Keratinocyte (primary cell): ENCODE measurements around the gene PYGB. TPM values are rescaled to one million over a fixed set of nuclear protein-coding genes. Genes with fewer than 3 reads are reported as not detected.

ENCODE experiments used
- DNase-seq: peaks from one replicate; pipeline ENCODE4 v3.0.0-alpha.2; 2011; ENCODE audit warnings: low read depth, missing footprints, low spot score
- FAIRE-seq: peaks from 2 replicates; lab custom pipeline; 2011; peaks lifted over from hg19 to GRCh38; lab: Jason Lieb, UNC
- H2AFZ ChIP-seq: 2 replicates; pipeline ENCODE4 v1.6.0; 2012; ENCODE audit warnings: low read length, control low read depth, inconsistent platforms; ENCODE audit not compliant: control insufficient read depth
- H3K27ac ChIP-seq: 2 replicates; pipeline ENCODE4 v1.5.1; 2011; ENCODE audit warnings: low read length; ENCODE audit not compliant: control insufficient read depth, insufficient read depth
- H3K27me3 ChIP-seq: 3 replicates; pipeline ENCODE4 v1.6.0; 2011; ENCODE audit warnings: low read length; ENCODE audit not compliant: control insufficient read depth, insufficient read depth; ENCODE audit errors: extremely low read depth
- H3K36me3 ChIP-seq, 2 experiments: 2 replicates in 1 of 2; 3 replicates in 1 of 2; pipeline ENCODE4 v1.5.1; 2011; ENCODE audit warnings: low read length in 2 of 2, mild to moderate bottlenecking in 1 of 2; ENCODE audit not compliant: control insufficient read depth in 2 of 2, insufficient read depth in 2 of 2; ENCODE audit errors: extremely low read depth in 1 of 2
- H3K4me1 ChIP-seq: 3 replicates; pipeline ENCODE4 v1.5.1; 2011; ENCODE audit warnings: low read length; ENCODE audit not compliant: control insufficient read depth, insufficient read depth; ENCODE audit errors: extremely low read depth
- H3K4me2 ChIP-seq: 3 replicates; pipeline ENCODE4 v1.6.0; 2011; ENCODE audit warnings: low read depth, low read length; ENCODE audit not compliant: control insufficient read depth, insufficient read depth; ENCODE audit errors: extremely low read depth
- H3K4me3 ChIP-seq, 3 experiments: fragments of 200-600 bp in 1 of 3; sonication (generic) in 1 of 3; 2 replicates in 2 of 3; 3 replicates in 1 of 3; pipeline ENCODE4 v1.5.1; 2011 to 2016; ENCODE audit warnings: low read length in 3 of 3, mild to moderate bottlenecking in 3 of 3, control low read depth in 2 of 3, inconsistent platforms in 1 of 3, low read depth in 1 of 3, mixed read lengths in 1 of 3, mixed run types in 1 of 3, moderate library complexity in 1 of 3; ENCODE audit not compliant: control insufficient read depth in 2 of 3, insufficient read depth in 2 of 3; ENCODE audit errors: extremely low read depth in 1 of 3
- H3K79me2 ChIP-seq: 2 replicates; pipeline ENCODE4 v1.6.0; 2012; ENCODE audit warnings: low read length; ENCODE audit not compliant: control insufficient read depth, insufficient read depth
- H3K9ac ChIP-seq: 3 replicates; pipeline ENCODE4 v1.6.0; 2011; ENCODE audit warnings: low read length; ENCODE audit not compliant: control insufficient read depth, insufficient read depth; ENCODE audit errors: extremely low read depth
- H3K9me1 ChIP-seq: 3 replicates; pipeline ENCODE4 v1.6.0; 2011; ENCODE audit warnings: low read length; ENCODE audit not compliant: control insufficient read depth, insufficient read depth; ENCODE audit errors: extremely low read depth
- H3K9me3 ChIP-seq: 2 replicates; pipeline ENCODE4 v1.5.1; 2012; ENCODE audit warnings: low read depth, low read length; ENCODE audit not compliant: control insufficient read depth
- H4K20me1 ChIP-seq: 3 replicates; pipeline ENCODE4 v1.6.0; 2011; ENCODE audit warnings: low read length; ENCODE audit not compliant: control insufficient read depth, insufficient read depth; ENCODE audit errors: extremely low read depth
- EZH2 ChIP-seq: IDR thresholded peaks from one replicate; pipeline ENCODE4 v1.6.1; 2012; ENCODE audit warnings: inconsistent platforms, mild to moderate bottlenecking, low read length, moderate library complexity
- dilution Hi-C: fragments of 300-500 bp; cut with MboI; formaldehyde crosslinking; loops from one replicate; pipeline ENCODE4 v1.7.0; 2020; ENCODE audit warnings: low sequenced_read_pairs; ENCODE audit not compliant: extremely low pct_ligation_motif_present
- polyA plus RNA-seq, 5 experiments: library from polyadenylated mRNA; depleted of rRNA in 3 of 5; stranded (reverse) in 3 of 5; stranded (forward) in 1 of 5; unstranded in 1 of 5; fragments of >200 nt; gene quantifications; 1 replicate in 1 of 5; 2 replicates in 3 of 5; 3 replicates in 1 of 5; pipeline versions ENCODE4 v1.2.1 to v1.2.3, GENCODE V29; 2011 to 2012; ENCODE audit warnings: missing spikeins in 2 of 5, low read depth in 1 of 5, low replicate concordance in 1 of 5
- TF ChIP-seq, protein P1 (sequence below), 3 experiments: IDR thresholded peaks in 1 of 3; conservative IDR thresholded peaks in 1 of 3; optimal IDR thresholded peaks in 1 of 3; 2 replicates in 2 of 3; 3 replicates in 1 of 3; pipeline versions ENCODE3 to v1.5.1; 2011; ENCODE audit warnings: low read length in 3 of 3, mild to moderate bottlenecking in 3 of 3, moderate library complexity in 2 of 3, control low read depth in 1 of 3, inconsistent platforms in 1 of 3; ENCODE audit not compliant: insufficient read depth in 2 of 3; ENCODE audit errors: extremely low read depth in 1 of 3

PYGB gene
- polyA plus RNA-seq, 1 donor (not counting 4 experiments of a cell fraction or from before 2014, with no cell fraction given), result 78.3 TPM

DNA sequence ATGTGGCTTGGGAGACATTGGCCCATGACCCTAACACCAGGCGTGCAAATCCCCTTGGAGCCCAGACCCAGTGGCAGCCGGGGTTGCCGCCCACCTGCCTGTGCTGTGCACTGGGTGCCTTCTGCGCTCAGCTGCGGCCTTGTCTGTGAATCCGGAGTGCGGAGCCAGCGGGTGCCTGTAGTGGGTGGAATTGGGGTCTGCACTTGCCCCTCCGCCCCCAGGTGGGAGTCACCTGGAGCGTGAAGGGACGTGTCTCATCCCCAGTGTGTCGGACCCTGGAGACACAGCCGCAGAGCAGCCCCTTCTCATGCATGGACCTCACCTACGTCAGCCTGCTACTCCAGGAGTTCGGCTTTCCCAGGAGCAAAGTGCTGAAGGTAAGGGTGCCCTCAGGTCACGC lies 22.9 kb upstream of the PYGB start:
- no peaks in the 10 kb centered on the region for H3K27me3 ChIP-seq
- no peak overlapping the region for H2AFZ ChIP-seq
- no peaks in the 10 kb centered on the region for H3K9me1 ChIP-seq
- no peak for DNase-seq
- H3K4me3 ChIP-seq, result no peak overlapping the region
- H3K4me2 ChIP-seq, result no peak overlapping the region
- no peak overlapping the region for H3K27ac ChIP-seq
- no peaks in the 10 kb centered on the region for H3K9me3 ChIP-seq
- TF ChIP-seq, protein P1, sequence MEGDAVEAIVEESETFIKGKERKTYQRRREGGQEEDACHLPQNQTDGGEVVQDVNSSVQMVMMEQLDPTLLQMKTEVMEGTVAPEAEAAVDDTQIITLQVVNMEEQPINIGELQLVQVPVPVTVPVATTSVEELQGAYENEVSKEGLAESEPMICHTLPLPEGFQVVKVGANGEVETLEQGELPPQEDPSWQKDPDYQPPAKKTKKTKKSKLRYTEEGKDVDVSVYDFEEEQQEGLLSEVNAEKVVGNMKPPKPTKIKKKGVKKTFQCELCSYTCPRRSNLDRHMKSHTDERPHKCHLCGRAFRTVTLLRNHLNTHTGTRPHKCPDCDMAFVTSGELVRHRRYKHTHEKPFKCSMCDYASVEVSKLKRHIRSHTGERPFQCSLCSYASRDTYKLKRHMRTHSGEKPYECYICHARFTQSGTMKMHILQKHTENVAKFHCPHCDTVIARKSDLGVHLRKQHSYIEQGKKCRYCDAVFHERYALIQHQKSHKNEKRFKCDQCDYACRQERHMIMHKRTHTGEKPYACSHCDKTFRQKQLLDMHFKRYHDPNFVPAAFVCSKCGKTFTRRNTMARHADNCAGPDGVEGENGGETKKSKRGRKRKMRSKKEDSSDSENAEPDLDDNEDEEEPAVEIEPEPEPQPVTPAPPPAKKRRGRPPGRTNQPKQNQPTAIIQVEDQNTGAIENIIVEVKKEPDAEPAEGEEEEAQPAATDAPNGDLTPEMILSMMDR (optimal IDR thresholded peaks at IDR 0.05 in 1 of 3, IDR thresholded peaks at IDR 0.05 in 1 of 3, conservative IDR thresholded peaks at IDR 0.05 in 1 of 3; ENCODE audit: extremely low read depth in 1 of 3, insufficient read depth in 2 of 3, low read length in 3 of 3), result no peak
- no peak for TF ChIP-seq EZH2
- no peaks in the 10 kb centered on the region for H4K20me1 ChIP-seq
- peaks cover 30% of the 10 kb centered on the region for H3K4me1 ChIP-seq
- H3K36me3 ChIP-seq, result peaks cover 13 to 21% of the 10 kb centered on the region in 2 experiments
- FAIRE-seq, result no peak
- dilution Hi-C loops, result no loop called here
- H3K79me2 ChIP-seq, result no peaks in the 10 kb centered on the region
- H3K9ac ChIP-seq, result no peak overlapping the region

DNA sequence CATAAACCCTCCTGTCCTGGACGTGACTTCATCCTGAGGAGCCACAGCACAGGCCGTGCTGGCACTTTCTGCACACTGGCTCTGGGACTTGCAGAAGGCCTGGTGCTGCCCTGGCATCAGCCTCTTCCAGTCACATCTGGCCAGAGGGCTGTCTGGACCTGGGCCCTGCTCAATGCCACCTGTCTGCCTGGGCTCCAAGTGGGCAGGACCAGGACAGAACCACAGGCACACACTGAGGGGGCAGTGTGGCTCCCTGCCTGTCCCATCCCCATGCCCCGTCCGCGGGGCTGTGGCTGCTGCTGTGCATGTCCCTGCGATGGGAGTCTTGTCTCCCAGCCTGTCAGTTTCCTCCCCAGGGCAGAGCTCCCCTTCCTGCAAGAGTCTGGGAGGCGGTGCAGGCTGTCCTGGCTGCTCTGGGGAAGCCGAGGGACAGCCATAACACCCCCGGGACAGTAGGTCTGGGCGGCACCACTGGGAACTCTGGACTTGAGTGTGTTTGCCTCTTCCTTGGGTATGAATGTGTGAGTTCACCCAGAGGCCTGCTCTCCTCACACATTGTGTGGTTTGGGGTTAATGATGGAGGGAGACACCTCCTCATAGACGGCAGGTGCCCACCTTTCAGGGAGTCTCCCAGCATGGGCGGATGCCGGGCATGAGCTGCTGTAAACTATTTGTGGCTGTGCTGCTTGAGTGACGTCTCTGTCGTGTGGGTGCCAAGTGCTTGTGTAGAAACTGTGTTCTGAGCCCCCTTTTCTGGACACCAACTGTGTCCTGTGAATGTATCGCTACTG lies 22.0 kb upstream of the PYGB start:
- TF ChIP-seq, protein P1 (optimal IDR thresholded peaks at IDR 0.05 in 1 of 3, IDR thresholded peaks at IDR 0.05 in 1 of 3, conservative IDR thresholded peaks at IDR 0.05 in 1 of 3; ENCODE audit: extremely low read depth in 1 of 3, insufficient read depth in 2 of 3, low read length in 3 of 3), result no peak
- no peak for TF ChIP-seq EZH2
- H3K9me1 ChIP-seq, result no peaks in the 10 kb centered on the region
- peaks cover 13 to 15% of the 10 kb centered on the region in 2 experiments for H3K36me3 ChIP-seq
- DNase-seq, result no peak
- H3K27ac ChIP-seq, result no peak overlapping the region
- no peak overlapping the region for H3K4me3 ChIP-seq
- H3K4me2 ChIP-seq, result no peak overlapping the region
- no peaks in the 10 kb centered on the region for H3K9me3 ChIP-seq
- no peak for FAIRE-seq
- no peaks in the 10 kb centered on the region for H3K79me2 ChIP-seq
- no peak overlapping the region for H3K9ac ChIP-seq
- no peaks in the 10 kb centered on the region for H3K27me3 ChIP-seq
- H3K4me1 ChIP-seq, result peaks cover 30% of the 10 kb centered on the region
- no peak overlapping the region for H2AFZ ChIP-seq
- H4K20me1 ChIP-seq, result no peaks in the 10 kb centered on the region
- dilution Hi-C loops, result no loop called here
